CD4-positive, alpha-beta T cell treated with Interleukin-15 for 4 hours (primary cell): Measurements from ENCODE around the gene LCOR.
"Not testable (repeated sequence)": the region's sequence is repeated elsewhere in the genome, so short reads cannot be mapped to it uniquely, and the experiment has no call there.

Experiments used
- DNase-seq: peaks from one replicate; pipeline ENCODE4 v3.0.0-alpha.2; 2020; ENCODE audit warnings: low spot score

LCOR gene

GRCh38 chr10:96840841-96841518 lies 8.9 kb downstream of the LCOR start:
- DNase-seq, result peak; percentile 16

- no peak for DNase-seq
Measured at GRCh38 chr10:96842896-96843723, 11.0 kb downstream of the LCOR start.

GRCh38 chr10:96843823-96844222 lies 11.7 kb downstream of the LCOR start:
- no peak for DNase-seq

GRCh38 chr10:96846395-96846794 lies 14.3 kb downstream of the LCOR start:
- DNase-seq, result no peak

- DNase-seq, result no peak
Measured at GRCh38 chr10:96846926-96847325, 14.8 kb downstream of the LCOR start.

- DNase-seq, result not testable (repeated sequence)
Measured at GRCh38 chr10:96847356-96847755, 15.3 kb downstream of the LCOR start.

- no peak for DNase-seq
Measured at GRCh38 chr10:96850113-96850512, 18.0 kb downstream of the LCOR start.

- DNase-seq, result no peak
Measured at GRCh38 chr10:96850825-96851224, 18.7 kb downstream of the LCOR start.

GRCh38 chr10:96851281-96851680 lies 19.2 kb downstream of the LCOR start:
- no peak for DNase-seq

- DNase-seq, result no peak
Measured at GRCh38 chr10:96856317-96856716, 24.2 kb downstream of the LCOR start.

- DNase-seq, result no peak
Measured at GRCh38 chr10:96857301-96858012, 25.4 kb downstream of the LCOR start.

GRCh38 chr10:96858038-96858705 lies 26.1 kb downstream of the LCOR start:
- DNase-seq, result no peak

GRCh38 chr10:96858706-96859050 lies 26.6 kb downstream of the LCOR start:
- DNase-seq, result no peak

- DNase-seq, result no peak
Measured at GRCh38 chr10:96860631-96861277, 28.7 kb downstream of the LCOR start.

- DNase-seq, result peak; percentile 5
Measured at GRCh38 chr10:96863922-96864543, 31.9 kb downstream of the LCOR start.

GRCh38 chr10:96873086-96873485 lies 41.0 kb downstream of the LCOR start:
- DNase-seq, result no peak

GRCh38 chr10:96873756-96874467 lies 41.8 kb downstream of the LCOR start:
- no peak for DNase-seq

- no peak for DNase-seq
Measured at GRCh38 chr10:96878057-96878456, 46.0 kb downstream of the LCOR start.

- DNase-seq, result no peak
Measured at GRCh38 chr10:96880575-96880974, 48.5 kb downstream of the LCOR start.

GRCh38 chr10:96889415-96890171 lies 57.5 kb downstream of the LCOR start:
- no peak for DNase-seq
